Endothelial cell of umbilical vein (primary cell): Measurements from ENCODE around the gene ZNF423. TPM values are rescaled to one million over a fixed set of nuclear protein-coding genes. Genes with fewer than 3 reads are reported as not detected.
A peak's percentile ranks its signal among the peaks of the same experiment; 100 is the strongest.

Experiments used
- BruUV-seq: library from RNA; stranded (reverse); fragments of 400-500 nt; replicated peaks from 2 replicates; lab custom pipeline; 2021; lab: Mats Ljungman, UMichigan
- CTCF ChIA-PET: fragments of 300-600, 350-600 bp; sonication (Branson Sonifier 250); formaldehyde crosslinking; loops from one replicate; lab custom pipeline; 2021; ENCODE audit warnings: antibody characterized with exemption, inconsistent platforms; lab: Charles Lee
- POLR2A ChIA-PET: fragments of 300-600, 350-600 bp; sonication (Branson Sonifier 250); formaldehyde crosslinking; loops from one replicate; lab custom pipeline; 2021; ENCODE audit warnings: antibody characterized with exemption, inconsistent platforms; lab: Charles Lee
- DNase-seq: peaks from one replicate; pipeline ENCODE4 v3.0.0-alpha.2; 2011; ENCODE audit warnings: low read depth, low spot score
- FAIRE-seq: peaks from 2 replicates; lab custom pipeline; 2011; peaks lifted over from hg19 to GRCh38; lab: Jason Lieb, UNC
- H2AFZ ChIP-seq: 2 replicates; pipeline ENCODE4 v1.6.0; 2012; ENCODE audit warnings: low read depth, low read length, control low read depth, inconsistent platforms
- H3K27ac ChIP-seq: 2 replicates; pipeline ENCODE4 v1.5.1; 2011; ENCODE audit warnings: low read depth, mild to moderate bottlenecking, control low read depth, low read length, moderate library complexity; ENCODE audit not compliant: insufficient read depth
- H3K27me3 ChIP-seq, 2 experiments: 2 replicates each; pipeline versions ENCODE4 v1.6.0 to v1.6.1; 2011; ENCODE audit warnings: low read length in 2 of 2, mixed read lengths in 1 of 2; ENCODE audit not compliant: control insufficient read depth in 2 of 2, insufficient read depth in 2 of 2
- H3K36me3 ChIP-seq, 2 experiments: 2 replicates in 1 of 2; 3 replicates in 1 of 2; pipeline ENCODE4 v1.5.1; 2011; ENCODE audit warnings: low read length in 2 of 2, mild to moderate bottlenecking in 1 of 2, moderate library complexity in 1 of 2; ENCODE audit not compliant: control insufficient read depth in 2 of 2, insufficient read depth in 2 of 2; ENCODE audit errors: extremely low read depth in 1 of 2
- H3K4me1 ChIP-seq: 3 replicates; pipeline ENCODE4 v1.5.1; 2011; ENCODE audit warnings: mild to moderate bottlenecking, low read length; ENCODE audit not compliant: control insufficient read depth, insufficient read depth; ENCODE audit errors: extremely low read depth
- H3K4me2 ChIP-seq: 2 replicates; pipeline ENCODE4 v1.6.1; 2011; ENCODE audit warnings: low read length, control low read depth, mixed read lengths; ENCODE audit not compliant: insufficient read depth
- H3K4me3 ChIP-seq, 3 experiments: fragments of 200-600 bp in 1 of 3; sonication (generic), shearing (Covaris generic) in 1 of 3; replicated peaks in 1 of 3; 2 replicates each; pipeline ENCODE4 v1.5.1; 2011 to 2016; ENCODE audit warnings: control low read depth in 3 of 3, low read length in 3 of 3, mild to moderate bottlenecking in 2 of 3, inconsistent platforms in 1 of 3, low read depth in 1 of 3, moderate library complexity in 1 of 3; ENCODE audit not compliant: insufficient read depth in 1 of 3
- H3K79me2 ChIP-seq: 2 replicates; pipeline ENCODE4 v1.6.0; 2012; ENCODE audit warnings: low read length, inconsistent platforms; ENCODE audit not compliant: control insufficient read depth, insufficient read depth
- H3K9ac ChIP-seq: replicated peaks from 2 replicates; pipeline ENCODE3; 2011; ENCODE audit warnings: low read length, control low read depth; ENCODE audit not compliant: insufficient read depth; ENCODE audit errors: extremely low read depth
- H3K9me1 ChIP-seq: replicated peaks from 3 replicates; pipeline ENCODE4 v1.6.0; 2011; ENCODE audit warnings: mild to moderate bottlenecking, low read length; ENCODE audit not compliant: control insufficient read depth, insufficient read depth; ENCODE audit errors: extremely low read depth
- H3K9me3 ChIP-seq: replicated peaks from 2 replicates; pipeline ENCODE4 v1.5.1; 2012; ENCODE audit warnings: low read length, inconsistent platforms; ENCODE audit not compliant: control insufficient read depth, insufficient read depth
- H4K20me1 ChIP-seq: replicated peaks from 2 replicates; pipeline ENCODE3; 2011; ENCODE audit warnings: mild to moderate bottlenecking, low read length; ENCODE audit not compliant: control insufficient read depth, insufficient read depth; ENCODE audit errors: extremely low read depth
- EZH2 ChIP-seq: IDR thresholded peaks from 2 replicates; pipeline ENCODE4 v1.6.1; 2012; ENCODE audit warnings: borderline replicate concordance, low read depth, mild to moderate bottlenecking, moderate library complexity, low read length, inconsistent platforms; ENCODE audit not compliant: severe bottlenecking
- FOS ChIP-seq: IDR thresholded peaks from 2 replicates; pipeline ENCODE4 v1.6.1; 2011; ENCODE audit warnings: mild to moderate bottlenecking, low read length, moderate library complexity, borderline replicate concordance; ENCODE audit not compliant: insufficient read depth
- GATA2 ChIP-seq: IDR thresholded peaks from 2 replicates; pipeline ENCODE4 v1.7.0; 2011; ENCODE audit warnings: low read depth, mild to moderate bottlenecking, moderate library complexity, mixed read lengths, low read length; ENCODE audit not compliant: insufficient read length, insufficient read depth
- JUN ChIP-seq: IDR thresholded peaks from 2 replicates; pipeline ENCODE4 v1.6.1; 2011; ENCODE audit warnings: borderline replicate concordance, low read depth; ENCODE audit not compliant: insufficient read length, insufficient read depth
- MYC ChIP-seq: IDR thresholded peaks from one replicate; pipeline ENCODE4 v1.6.1; 2011; ENCODE audit warnings: mild to moderate bottlenecking, low read depth, low read length
- POLR2A ChIP-seq: IDR thresholded peaks from 2 replicates; pipeline ENCODE4 v1.6.1; 2012; ENCODE audit warnings: low read depth, mild to moderate bottlenecking, control low read depth, low read length
- POLR2AphosphoS5 ChIP-seq: IDR thresholded peaks from 2 replicates; pipeline ENCODE4 v1.6.1; 2012; ENCODE audit warnings: low read depth, mild to moderate bottlenecking, control low read depth, low read length, moderate library complexity; ENCODE audit not compliant: insufficient read depth
- dilution Hi-C: fragments of 300-500 bp; cut with MboI; formaldehyde crosslinking; loops from one replicate; pipeline ENCODE4 v1.15.0; 2019; ENCODE audit warnings: low sequenced_read_pairs; ENCODE audit not compliant: extremely low pct_ligation_motif_present
- intact Hi-C: fragments of 100-400 bp; cut with micrococcal nuclease; formaldehyde crosslinking; loops from one replicate; pipeline ENCODE4 v1.10.0; 2022
- polyA plus RNA-seq, 4 experiments: library from polyadenylated mRNA; depleted of rRNA in 3 of 4; stranded (reverse) in 3 of 4; unstranded in 1 of 4; fragments of >200 nt; gene quantifications; 2 replicates each; pipeline versions ENCODE4 v1.2.1 to v1.2.3, GENCODE V29; 2011 to 2012; ENCODE audit warnings: missing spikeins in 1 of 4
- total RNA-seq: library from RNA; stranded (reverse); gene quantifications from 2 replicates; pipeline ENCODE4 v1.2.3, GENCODE V29; 2021
- TF ChIP-seq, protein P1 (sequence below): IDR thresholded peaks from 2 replicates; pipeline ENCODE4 v1.6.1; 2011; ENCODE audit not compliant: insufficient read depth, insufficient read length
- TF ChIP-seq, protein P2 (sequence below), 2 donors: IDR thresholded peaks; 1 replicate in 1 of 2; 2 replicates in 1 of 2; pipeline ENCODE4 v1.5.1; 2011; ENCODE audit warnings: low read length in 2 of 2, mild to moderate bottlenecking in 2 of 2, moderate library complexity in 2 of 2, control low read depth in 1 of 2, inconsistent platforms in 1 of 2, low read depth in 1 of 2; ENCODE audit not compliant: insufficient read depth in 1 of 2; ENCODE audit errors: extremely low read depth in 1 of 2

The ZNF423 gene
- total and polyA plus RNA-seq, 2 donors (not counting 3 experiments of a cell fraction or from before 2014, with no cell fraction given) = 2.2 to 8.1 TPM

DNA sequence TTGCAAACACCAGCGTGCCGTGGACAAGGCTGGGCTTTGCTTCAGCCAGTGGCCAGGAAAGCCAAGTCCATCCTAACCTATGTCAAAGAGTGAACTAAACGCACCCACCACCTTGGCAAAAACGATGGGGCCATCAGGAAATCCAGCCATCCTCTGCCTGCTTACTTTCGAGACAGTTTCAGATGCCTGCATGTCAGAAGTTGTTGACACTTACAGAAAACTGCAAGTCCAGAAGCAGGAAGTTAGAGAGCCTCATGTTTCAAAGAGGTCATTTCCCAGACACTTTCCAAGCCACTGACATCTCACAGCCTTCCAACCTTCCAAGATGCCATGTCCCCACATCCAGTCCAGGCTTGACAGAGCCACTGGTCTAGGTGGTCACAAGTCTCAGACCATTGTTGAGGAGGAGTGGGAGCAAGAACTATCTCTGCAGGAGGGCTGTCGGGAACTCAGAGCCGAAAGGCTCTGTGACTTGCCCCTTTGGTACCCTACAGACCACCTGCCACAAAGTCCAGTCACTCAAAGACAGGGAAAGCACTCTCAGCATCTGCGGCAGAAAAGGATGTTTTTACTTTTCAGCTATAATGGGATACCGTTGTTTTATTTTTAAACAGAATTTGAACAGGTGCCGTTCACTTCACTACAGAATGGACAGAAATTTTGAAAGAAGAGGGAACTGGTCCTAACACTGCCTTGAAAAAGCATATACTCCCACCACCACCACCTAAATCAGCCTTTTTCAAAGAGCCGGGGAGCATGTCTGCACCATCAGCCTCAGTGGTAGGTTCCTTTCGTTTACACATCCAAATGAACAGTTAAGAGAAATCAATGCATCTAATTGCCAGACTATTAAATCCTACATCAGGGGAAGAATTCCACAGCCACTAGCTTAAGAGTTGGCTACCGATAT, 5.1 kb downstream of the ZNF423 start:
- no peak overlapping the region for H3K9ac ChIP-seq
- H3K27ac ChIP-seq = no peak overlapping the region
- H3K9me1 ChIP-seq = no peaks in the 10 kb centered on the region
- FAIRE-seq (peak; percentile 62), DNase-seq (no peak)
- H3K36me3 ChIP-seq = no peaks in the 10 kb centered on the region
- H3K79me2 ChIP-seq = no peaks in the 10 kb centered on the region
- CTCF ChIA-PET = no interaction called here
- dilution Hi-C loops = no loop called here
- H2AFZ ChIP-seq = no peak overlapping the region
- H3K27me3 ChIP-seq = peaks cover 29 to 31% of the 10 kb centered on the region in 2 experiments
- H3K4me3 ChIP-seq = no peak overlapping the region
- no peaks in the 10 kb centered on the region for H3K9me3 ChIP-seq
- POLR2A ChIA-PET = no interaction called here
- H3K4me1 ChIP-seq = peaks cover 27% of the 10 kb centered on the region
- no peak for TF ChIP-seq POLR2AphosphoS5
- peak; percentile 20 for TF ChIP-seq EZH2
- TF ChIP-seq FOS = no peak
- no TSS peak for BruUV-seq
- H4K20me1 ChIP-seq = no peaks in the 10 kb centered on the region
- intact Hi-C loops = no loop called here
- peak overlapping the region; percentile 30 for H3K4me2 ChIP-seq

DNA sequence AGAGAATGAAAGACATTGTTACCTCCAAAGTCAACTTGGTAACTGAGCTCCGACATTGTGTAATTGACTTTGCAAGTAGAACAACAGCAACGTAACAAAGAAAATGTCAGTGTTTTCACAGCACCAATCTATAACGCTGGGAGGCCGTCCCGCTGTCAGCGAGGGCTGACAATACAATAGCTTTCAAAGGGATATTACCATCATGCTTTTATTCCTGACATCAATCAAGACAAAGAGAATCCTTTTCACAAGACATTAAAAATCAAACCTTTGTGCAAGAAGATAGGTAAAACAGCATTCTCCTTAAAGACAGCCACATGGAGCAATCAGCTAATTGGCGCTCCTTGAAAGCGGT, 6.2 kb downstream of the ZNF423 start:
- BruUV-seq = no TSS peak
- H3K27me3 ChIP-seq = peaks cover 29 to 31% of the 10 kb centered on the region in 2 experiments
- peaks cover 26% of the 10 kb centered on the region for H3K4me1 ChIP-seq
- TF ChIP-seq, protein P1, sequence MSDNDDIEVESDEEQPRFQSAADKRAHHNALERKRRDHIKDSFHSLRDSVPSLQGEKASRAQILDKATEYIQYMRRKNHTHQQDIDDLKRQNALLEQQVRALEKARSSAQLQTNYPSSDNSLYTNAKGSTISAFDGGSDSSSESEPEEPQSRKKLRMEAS = no peak
- TF ChIP-seq POLR2AphosphoS5 (no peak), MYC (no peak), POLR2A (no peak), GATA2 (no peak), FOS (no peak), EZH2 (no peak), JUN (no peak)
- TF ChIP-seq, protein P2, sequence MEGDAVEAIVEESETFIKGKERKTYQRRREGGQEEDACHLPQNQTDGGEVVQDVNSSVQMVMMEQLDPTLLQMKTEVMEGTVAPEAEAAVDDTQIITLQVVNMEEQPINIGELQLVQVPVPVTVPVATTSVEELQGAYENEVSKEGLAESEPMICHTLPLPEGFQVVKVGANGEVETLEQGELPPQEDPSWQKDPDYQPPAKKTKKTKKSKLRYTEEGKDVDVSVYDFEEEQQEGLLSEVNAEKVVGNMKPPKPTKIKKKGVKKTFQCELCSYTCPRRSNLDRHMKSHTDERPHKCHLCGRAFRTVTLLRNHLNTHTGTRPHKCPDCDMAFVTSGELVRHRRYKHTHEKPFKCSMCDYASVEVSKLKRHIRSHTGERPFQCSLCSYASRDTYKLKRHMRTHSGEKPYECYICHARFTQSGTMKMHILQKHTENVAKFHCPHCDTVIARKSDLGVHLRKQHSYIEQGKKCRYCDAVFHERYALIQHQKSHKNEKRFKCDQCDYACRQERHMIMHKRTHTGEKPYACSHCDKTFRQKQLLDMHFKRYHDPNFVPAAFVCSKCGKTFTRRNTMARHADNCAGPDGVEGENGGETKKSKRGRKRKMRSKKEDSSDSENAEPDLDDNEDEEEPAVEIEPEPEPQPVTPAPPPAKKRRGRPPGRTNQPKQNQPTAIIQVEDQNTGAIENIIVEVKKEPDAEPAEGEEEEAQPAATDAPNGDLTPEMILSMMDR (IDR thresholded peaks at IDR 0.05; ENCODE audit: extremely low read depth in 1 of 2, insufficient read depth in 1 of 2, low read depth in 1 of 2, low read length in 2 of 2) = no peak
- no peak overlapping the region for H2AFZ ChIP-seq
- ChIA-PET CTCF (interaction anchor here (1.2 kb wide), 1 partner anchor 27 kb away, joined by 3 read pairs; no protein-coding TSS in a partner anchor), POLR2A (interaction anchor here (0.6 kb wide), 1 partner anchor 26 kb away, joined by 3 read pairs; no protein-coding TSS in a partner anchor)
- H3K9ac ChIP-seq = no peak overlapping the region
- H3K36me3 ChIP-seq = no peaks in the 10 kb centered on the region
- H3K4me2 ChIP-seq = no peak overlapping the region
- no peak overlapping the region for H3K27ac ChIP-seq
- intact Hi-C loops = no loop called here
- dilution Hi-C loops = no loop called here
- FAIRE-seq (no peak), DNase-seq (no peak)
- no peaks in the 10 kb centered on the region for H3K79me2 ChIP-seq
- no peaks in the 10 kb centered on the region for H3K9me1 ChIP-seq
- no peaks in the 10 kb centered on the region for H3K9me3 ChIP-seq
- no peaks in the 10 kb centered on the region for H4K20me1 ChIP-seq
- H3K4me3 ChIP-seq = no peak overlapping the region
